T-cell (primary cell): ENCODE results near the gene HDAC9. TPM values are rescaled to one million over a fixed set of nuclear protein-coding genes. Genes with fewer than 3 reads are reported as not detected.

ENCODE experiments used
- ATAC-seq, 4 experiments: fragments of 200-7000 bp in 3 of 4; fragments of 150-1000 bp in 1 of 4; cut with Tn5 transposase; replicated peaks in 1 of 4; 1 replicate in 3 of 4; 2 replicates in 1 of 4; pipeline ENCODE4 v1.10.0; 2021; ENCODE audit warnings: moderate library complexity in 3 of 4, mild to moderate bottlenecking in 2 of 4, moderate number of reproducible peaks in 1 of 4
- CTCF ChIA-PET, 2 donors: fragments of 300-600 bp; sonication (Branson Sonifier 250); formaldehyde crosslinking; loops; one replicate each; lab custom pipeline; 2022; ENCODE audit warnings: antibody characterized with exemption in 2 of 2; lab: Charles Lee
- POLR2A ChIA-PET, 2 donors: fragments of 300-600 bp; sonication (Branson Sonifier 250); formaldehyde crosslinking; loops; one replicate each; lab custom pipeline; 2022; ENCODE audit warnings: antibody characterized with exemption in 2 of 2; lab: Charles Lee
- DNase-seq, 35 experiments: peaks; one replicate each; pipeline versions ENCODE4 v3.0.0 to v3.0.0-alpha.2; 2013 to 2023
- H3K27ac ChIP-seq: one replicate; pipeline ENCODE4 v1.5.1; 2013; ENCODE audit warnings: low read length
- H3K27me3 ChIP-seq, 2 experiments: replicated peaks in 1 of 2; 1 replicate in 1 of 2; 2 replicates in 1 of 2; pipeline versions ENCODE4 v1.6.1 to v1.7.0; 2013; ENCODE audit warnings: low read length in 1 of 2, mixed read lengths in 1 of 2; ENCODE audit not compliant: control insufficient read depth in 2 of 2, insufficient read depth in 2 of 2; ENCODE audit errors: extremely low read depth in 1 of 2
- H3K36me3 ChIP-seq, 2 donors: 1 replicate in 1 of 2; 2 replicates in 1 of 2; pipeline versions ENCODE4 v1.6.1 to v1.7.0; 2013; ENCODE audit warnings: low read length in 1 of 2; ENCODE audit not compliant: control insufficient read depth in 2 of 2, insufficient read depth in 1 of 2; ENCODE audit errors: extremely low read depth in 1 of 2
- H3K4me1 ChIP-seq, 2 experiments: 1 replicate in 1 of 2; 2 replicates in 1 of 2; pipeline versions ENCODE4 v1.6.1 to v1.7.0; 2013; ENCODE audit warnings: low read length in 2 of 2, mixed read lengths in 1 of 2; ENCODE audit not compliant: insufficient read depth in 2 of 2, control insufficient read depth in 1 of 2; ENCODE audit errors: extremely low read depth in 1 of 2
- H3K4me3 ChIP-seq, 2 donors: 1 replicate in 1 of 2; 2 replicates in 1 of 2; pipeline versions ENCODE4 v1.5.1 to v1.7.0; 2013; ENCODE audit warnings: mild to moderate bottlenecking in 2 of 2, low read length in 1 of 2, moderate library complexity in 1 of 2; ENCODE audit not compliant: control insufficient read depth in 1 of 2; ENCODE audit errors: extremely low read depth in 1 of 2
- H3K9me3 ChIP-seq: 2 replicates; pipeline ENCODE4 v1.7.0; 2013
- H3K27ac Mint-ChIP-seq, 2 donors: one replicate each; pipeline ENCODE4 v1.8.0; 2020 to 2021; ENCODE audit warnings: mild to moderate bottlenecking in 2 of 2, mixed read lengths in 2 of 2
- H3K27me3 Mint-ChIP-seq, 2 donors: one replicate each; pipeline ENCODE4 v1.8.0; 2021 to 2022; ENCODE audit warnings: mixed read lengths in 2 of 2
- H3K36me3 Mint-ChIP-seq: one replicate; pipeline ENCODE4 v1.8.0; 2021; ENCODE audit warnings: mixed read lengths
- H3K4me1 Mint-ChIP-seq, 3 donors: one replicate each; pipeline ENCODE4 v1.8.0; 2020 to 2022; ENCODE audit warnings: mixed read lengths in 3 of 3, mild to moderate bottlenecking in 1 of 3
- H3K4me3 Mint-ChIP-seq, 3 donors: one replicate each; pipeline ENCODE4 v1.8.0; 2020 to 2022; ENCODE audit warnings: mild to moderate bottlenecking in 3 of 3, mixed read lengths in 3 of 3, moderate library complexity in 3 of 3
- H3K9me3 Mint-ChIP-seq, 3 donors: one replicate each; pipeline ENCODE4 v1.8.0; 2020 to 2022; ENCODE audit warnings: mixed read lengths in 3 of 3
- WGBS: methylation state at CpG from one replicate; pipeline ENCODE4 v1.1.5; 2013; ENCODE audit warnings: missing lambda C conversion rate; ENCODE audit not compliant: insufficient coverage; 5-methylcytosine and 5-hydroxymethylcytosine counted together
- total RNA-seq, 35 experiments: library from RNA in 6 of 35; stranded (reverse) in 6 of 35; fragments of 120-200 nt in 1 of 35; gene quantifications; one replicate each; pipeline versions ENCODE4 v1.2.1 to v1.2.4 and lab custom pipeline; 2013 to 2026

The HDAC9 gene
- total RNA-seq, 5 donors from 2014 or later (not counting 1 experiment from before 2014, with no cell fraction given): 2.8 to 6.7 (median 4.7) TPM

GRCh38 chr7:18831943-18832342, 336.4 kb downstream of the HDAC9 start:
- no peak for ATAC-seq
- Histone ChIP-seq H3K4me3 (no peak overlapping the region), H3K4me1 (no peaks in the 10 kb centered on the region), H3K27me3 (no peaks in the 10 kb centered on the region), H3K36me3 (no peaks in the 10 kb centered on the region), H3K27ac (no peak overlapping the region), H3K9me3 (no peaks in the 10 kb centered on the region)
- ChIA-PET POLR2A (no interaction called here), CTCF (interaction anchor here in 1 of 2 donors (0.6 kb wide), 1 partner anchor 1011 kb away, joined by 4 read pairs; no protein-coding TSS in a partner anchor)
- Mint-ChIP-seq H3K4me3 (no peak overlapping the region), H3K36me3 (no peaks in the 10 kb centered on the region), H3K9me3 (peaks cover 0 to 11% (median 9%) of the 10 kb centered on the region in 3 donors), H3K27me3 (no peaks in the 10 kb centered on the region), H3K4me1 (no peaks in the 10 kb centered on the region), H3K27ac (no peak overlapping the region)
- DNase-seq: no peak
- WGBS: no CpG with 5 or more reads among the region's 2 CpGs

- Mint-ChIP-seq H3K4me3 (no peak overlapping the region), H3K27me3 (no peaks in the 10 kb centered on the region), H3K27ac (no peak overlapping the region), H3K9me3 (peaks cover 4 to 10% (median 9%) of the 10 kb centered on the region in 3 donors), H3K36me3 (no peaks in the 10 kb centered on the region), H3K4me1 (no peaks in the 10 kb centered on the region)
- Histone ChIP-seq H3K4me1 (no peaks in the 10 kb centered on the region), H3K9me3 (no peaks in the 10 kb centered on the region), H3K27me3 (no peaks in the 10 kb centered on the region), H3K27ac (no peak overlapping the region), H3K4me3 (no peak overlapping the region), H3K36me3 (no peaks in the 10 kb centered on the region)
- POLR2A ChIA-PET: no interaction called here
- DNase-seq (no peak), ATAC-seq (no peak)
- CTCF ChIA-PET: no interaction called here
- WGBS: 86% methylated on average over 5 of the region's 8 CpGs
These were observed 339.0 kb downstream of the HDAC9 start for GRCh38 chr7:18834577-18834976.

GRCh38 chr7:18835001-18835690, 339.6 kb downstream of the HDAC9 start:
- Histone ChIP-seq H3K9me3 (no peaks in the 10 kb centered on the region), H3K4me3 (no peak overlapping the region), H3K4me1 (no peaks in the 10 kb centered on the region), H3K36me3 (no peaks in the 10 kb centered on the region), H3K27ac (no peak overlapping the region), H3K27me3 (no peaks in the 10 kb centered on the region)
- 13% methylated on average over 3 of the region's 7 CpGs for WGBS
- ChIA-PET POLR2A (no interaction called here), CTCF (no interaction called here)
- DNase-seq (no peak), ATAC-seq (no peak)
- Mint-ChIP-seq H3K36me3 (no peaks in the 10 kb centered on the region), H3K9me3 (peaks cover 4 to 11% (median 9%) of the 10 kb centered on the region in 3 donors), H3K27ac (peak overlapping the region in 1 of 2 donors; percentile 12), H3K27me3 (no peaks in the 10 kb centered on the region), H3K4me1 (no peaks in the 10 kb centered on the region), H3K4me3 (no peak overlapping the region)

GRCh38 chr7:18843979-18844378, 348.4 kb downstream of the HDAC9 start:
- H3K4me3 Mint-ChIP-seq: no peak overlapping the region
- no peak overlapping the region for H3K4me3 ChIP-seq
- no peak overlapping the region for H3K27ac ChIP-seq
- no peaks in the 10 kb centered on the region for H3K9me3 ChIP-seq
- ChIA-PET POLR2A (no interaction called here), CTCF (no interaction called here)
- no peak for DNase-seq
- H3K27me3 ChIP-seq: no peaks in the 10 kb centered on the region
- ATAC-seq: no peak
- no peaks in the 10 kb centered on the region for H3K27me3 Mint-ChIP-seq
- no peak overlapping the region for H3K27ac Mint-ChIP-seq
- H3K36me3 Mint-ChIP-seq: no peaks in the 10 kb centered on the region
- H3K9me3 Mint-ChIP-seq: peaks cover 0 to 6% (median 2%) of the 10 kb centered on the region in 3 donors
- H3K4me1 Mint-ChIP-seq: no peaks in the 10 kb centered on the region
- no CpG with 5 or more reads among the region's 3 CpGs for WGBS
- H3K4me1 ChIP-seq: no peaks in the 10 kb centered on the region
- H3K36me3 ChIP-seq: no peaks in the 10 kb centered on the region

GRCh38 chr7:18844735-18845134, 349.2 kb downstream of the HDAC9 start:
- CTCF ChIA-PET: no interaction called here
- WGBS: no CpG with 5 or more reads among the region's 5 CpGs
- ATAC-seq: no peak

GRCh38 chr7:18845700-18846099, 350.2 kb downstream of the HDAC9 start:
- no peaks in the 10 kb centered on the region for H3K4me1 ChIP-seq
- H3K9me3 Mint-ChIP-seq: peaks cover 0 to 4% (median 0%) of the 10 kb centered on the region in 3 donors
- no peak overlapping the region for H3K27ac ChIP-seq
- no peaks in the 10 kb centered on the region for H3K4me1 Mint-ChIP-seq
- H3K4me3 Mint-ChIP-seq: no peak overlapping the region
- no peak overlapping the region for H3K27ac Mint-ChIP-seq
- H3K27me3 ChIP-seq: no peaks in the 10 kb centered on the region
- DNase-seq: no peak
- no peaks in the 10 kb centered on the region for H3K27me3 Mint-ChIP-seq
- no peaks in the 10 kb centered on the region for H3K36me3 ChIP-seq
- H3K9me3 ChIP-seq: no peaks in the 10 kb centered on the region
- ATAC-seq: no peak
- ChIA-PET POLR2A (no interaction called here), CTCF (interaction anchor here in 1 of 2 donors (0.6 kb wide), 1 partner anchor 646 kb away, joined by 6 read pairs; no protein-coding TSS in a partner anchor)
- whole genome bisulfite sequencing: 65% methylated on average over 3 of the region's 6 CpGs
- H3K36me3 Mint-ChIP-seq: no peaks in the 10 kb centered on the region
- H3K4me3 ChIP-seq: no peak overlapping the region

More at GRCh38 chr7:18844735-18845134, 349.2 kb downstream of the HDAC9 start:
- Mint-ChIP-seq H3K27me3 (no peaks in the 10 kb centered on the region), H3K27ac (no peak overlapping the region), H3K9me3 (peaks cover 0 to 4% (median 3%) of the 10 kb centered on the region in 3 donors), H3K4me1 (no peaks in the 10 kb centered on the region), H3K4me3 (no peak overlapping the region), H3K36me3 (no peaks in the 10 kb centered on the region)
- Histone ChIP-seq H3K27me3 (no peaks in the 10 kb centered on the region), H3K9me3 (no peaks in the 10 kb centered on the region), H3K4me1 (no peaks in the 10 kb centered on the region), H3K27ac (no peak overlapping the region), H3K4me3 (no peak overlapping the region), H3K36me3 (no peaks in the 10 kb centered on the region)
- POLR2A ChIA-PET: no interaction called here
- DNase-seq: no peak
